ENCODE data around the gene PODXL2.

DNA sequence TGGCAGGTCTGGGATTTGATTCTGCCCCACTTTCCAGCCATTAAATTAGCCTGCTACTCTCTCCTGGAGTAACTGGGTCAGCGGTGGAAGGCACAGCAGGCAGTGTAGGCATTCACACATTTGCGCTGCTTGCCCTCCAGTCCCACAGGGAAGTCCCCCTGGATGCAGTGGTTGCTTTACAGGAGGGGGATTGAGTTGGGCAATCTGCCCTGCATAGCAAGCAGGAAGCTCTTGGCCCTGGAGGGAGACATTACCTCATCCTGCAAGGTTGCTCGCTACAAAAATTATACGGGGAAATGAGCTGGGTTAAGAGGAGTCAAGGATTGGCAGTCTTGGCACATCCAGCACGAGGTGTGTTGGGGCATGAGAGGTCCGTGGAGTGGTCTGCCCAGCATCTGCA is 16.0 kb upstream of the PODXL2 start:
- TF ChIP-seq JUND (IDR thresholded peaks at IDR 0.05; ENCODE audit: low read length) (no peak), SIN3A (conservative IDR thresholded peaks at IDR 0.05 in 1 of 2, IDR thresholded peaks at IDR 0.05 in 1 of 2; ENCODE audit: low read depth in 1 of 2, low read length in 2 of 2) (no peak), EP300 (IDR thresholded peaks at IDR 0.05; ENCODE audit: borderline replicate concordance in 1 of 2, low read depth in 2 of 2, low read length in 2 of 2) (no peak), POLR2AphosphoS5 (IDR thresholded peaks at IDR 0.05; ENCODE audit: low read depth, low read length) (0 out of 2 replicates have a peak, but pooled peaks have one; percentile 34), ATF3 (IDR thresholded peaks at IDR 0.05; ENCODE audit: insufficient read depth, low read depth, low read length) (no peak), RXRA (IDR thresholded peaks at IDR 0.05; ENCODE audit: insufficient read depth, low read depth, low read length) (no peak), RFX5 (IDR thresholded peaks at IDR 0.05; ENCODE audit: borderline replicate concordance, low read depth, low read length) (no peak)
- TF ChIP-seq, protein P1, sequence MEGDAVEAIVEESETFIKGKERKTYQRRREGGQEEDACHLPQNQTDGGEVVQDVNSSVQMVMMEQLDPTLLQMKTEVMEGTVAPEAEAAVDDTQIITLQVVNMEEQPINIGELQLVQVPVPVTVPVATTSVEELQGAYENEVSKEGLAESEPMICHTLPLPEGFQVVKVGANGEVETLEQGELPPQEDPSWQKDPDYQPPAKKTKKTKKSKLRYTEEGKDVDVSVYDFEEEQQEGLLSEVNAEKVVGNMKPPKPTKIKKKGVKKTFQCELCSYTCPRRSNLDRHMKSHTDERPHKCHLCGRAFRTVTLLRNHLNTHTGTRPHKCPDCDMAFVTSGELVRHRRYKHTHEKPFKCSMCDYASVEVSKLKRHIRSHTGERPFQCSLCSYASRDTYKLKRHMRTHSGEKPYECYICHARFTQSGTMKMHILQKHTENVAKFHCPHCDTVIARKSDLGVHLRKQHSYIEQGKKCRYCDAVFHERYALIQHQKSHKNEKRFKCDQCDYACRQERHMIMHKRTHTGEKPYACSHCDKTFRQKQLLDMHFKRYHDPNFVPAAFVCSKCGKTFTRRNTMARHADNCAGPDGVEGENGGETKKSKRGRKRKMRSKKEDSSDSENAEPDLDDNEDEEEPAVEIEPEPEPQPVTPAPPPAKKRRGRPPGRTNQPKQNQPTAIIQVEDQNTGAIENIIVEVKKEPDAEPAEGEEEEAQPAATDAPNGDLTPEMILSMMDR (IDR thresholded peaks at IDR 0.05; ENCODE audit: control extremely low read depth in 1 of 3, insufficient read depth in 1 of 3, low read depth in 1 of 3, low read length in 3 of 3): no peak

Measured in H1 (cell line).